Measurements from ENCODE around the gene SOX18.

SOX18 gene

GRCh38 chr20:64077876-64078551 is 28.6 kb upstream of the SOX18 start:
- DNase-seq: peak in 2 of 3 donors; percentile 48 to 64
- H3K27ac ChIP-seq (ENCODE audit: insufficient read depth in 1 of 2, low read depth in 1 of 2, low read length in 2 of 2, poor library complexity in 1 of 2, severe bottlenecking in 2 of 2): peak overlapping the region; percentile 33 to 81
- H3K27me3 ChIP-seq (replicated peaks in 2 of 5; ENCODE audit: control insufficient read depth in 4 of 5, insufficient read depth in 5 of 5, low read length in 4 of 5): no peaks in the 10 kb centered on the region
- H3K9me3 ChIP-seq (ENCODE audit: control extremely low read depth in 1 of 5, control insufficient read depth in 4 of 5, insufficient read depth in 2 of 5, low read depth in 1 of 5, low read length in 4 of 5): no peaks in the 10 kb centered on the region
- H3K36me3 ChIP-seq (ENCODE audit: control insufficient read depth in 4 of 4, insufficient read depth in 4 of 4, low read length in 3 of 4): peaks cover 0 to 33% (median 16%) of the 10 kb centered on the region in 4 experiments
- ChIA-PET CTCF (interaction anchor here (1.0 to 19.6 kb wide), 8 partner anchors 9 to 104 kb away, joined by 3 to 178 read pairs (median 7); partner anchors contain the start of gene NPBWR2), POLR2A (interaction anchor here (0.8 to 1.5 kb wide), 6 partner anchors 8 to 96 kb away, joined by 3 to 9 read pairs (median 3); no protein-coding TSS in a partner anchor)
- 0% methylated on average over 13 of the region's 15 CpGs for WGBS (ENCODE audit: insufficient coverage)
- H3K4me1 ChIP-seq (ENCODE audit: control extremely low read depth in 1 of 4, control insufficient read depth in 4 of 4, insufficient read depth in 4 of 4, low read length in 3 of 4): peaks cover 0 to 92% (median 76%) of the 10 kb centered on the region in 4 experiments
- H3K4me3 ChIP-seq (ENCODE audit: control insufficient read depth in 1 of 7, extremely low read depth in 1 of 7, insufficient read depth in 4 of 7, low read depth in 2 of 7, low read length in 6 of 7): peak overlapping the region; percentile 58 to 92 (median 79)

- no peaks in the 10 kb centered on the region for H3K27me3 ChIP-seq (replicated peaks in 2 of 5; ENCODE audit: control insufficient read depth in 4 of 5, insufficient read depth in 5 of 5, low read length in 4 of 5)
- peaks cover 0 to 92% (median 76%) of the 10 kb centered on the region in 4 experiments for H3K4me1 ChIP-seq (ENCODE audit: control extremely low read depth in 1 of 4, control insufficient read depth in 4 of 4, insufficient read depth in 4 of 4, low read length in 3 of 4)
- CTCF ChIA-PET: interaction anchor here (1.3 to 19.6 kb wide), 7 partner anchors 8 to 41 kb away, joined by 3 to 178 read pairs (median 10); no protein-coding TSS in a partner anchor
- DNase-seq: no peak
- peak overlapping the region; percentile 40 to 81 for H3K27ac ChIP-seq (ENCODE audit: insufficient read depth in 1 of 2, low read depth in 1 of 2, low read length in 2 of 2, poor library complexity in 1 of 2, severe bottlenecking in 2 of 2)
- peak overlapping the region; percentile 58 to 92 (median 79) for H3K4me3 ChIP-seq (ENCODE audit: control insufficient read depth in 1 of 7, extremely low read depth in 1 of 7, insufficient read depth in 4 of 7, low read depth in 2 of 7, low read length in 6 of 7)
- 3% methylated on average over 7 of the region's 7 CpGs for WGBS (ENCODE audit: insufficient coverage)
- POLR2A ChIA-PET: interaction anchor here (0.8 to 1.5 kb wide), 5 partner anchors 10 to 39 kb away, joined by 3 to 9 read pairs (median 3); no protein-coding TSS in a partner anchor
- no peaks in the 10 kb centered on the region for H3K9me3 ChIP-seq (ENCODE audit: control extremely low read depth in 1 of 5, control insufficient read depth in 4 of 5, insufficient read depth in 2 of 5, low read depth in 1 of 5, low read length in 4 of 5)
- H3K36me3 ChIP-seq (ENCODE audit: control insufficient read depth in 4 of 4, insufficient read depth in 4 of 4, low read length in 3 of 4): peaks cover 0 to 38% (median 18%) of the 10 kb centered on the region in 4 experiments
Observed at GRCh38 chr20:64077541-64077875, 28.1 kb upstream of the SOX18 start.

DNA sequence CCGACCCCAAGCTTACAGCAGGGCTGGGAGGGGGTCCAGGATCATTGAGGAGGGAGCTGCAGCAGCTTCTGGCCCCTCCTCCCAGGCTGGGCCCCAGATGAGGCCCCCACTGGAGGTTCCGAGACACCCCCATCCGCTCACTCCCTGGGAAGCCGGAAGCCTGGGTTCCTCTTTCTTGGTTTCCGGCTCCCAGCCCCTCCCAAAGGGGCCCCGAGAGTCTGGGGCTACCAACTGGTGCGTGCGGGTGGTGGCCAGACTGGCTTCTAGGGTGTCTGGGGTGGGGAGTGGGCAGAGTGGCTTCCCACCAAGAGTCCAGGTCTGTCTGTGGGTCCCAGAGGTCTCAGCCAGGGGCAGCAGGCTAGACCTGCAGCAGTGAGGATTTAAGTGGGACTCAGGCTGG is 27.7 kb upstream of the SOX18 start:
- peaks cover 0 to 42% (median 22%) of the 10 kb centered on the region in 4 experiments for H3K36me3 ChIP-seq (ENCODE audit: control insufficient read depth in 4 of 4, insufficient read depth in 4 of 4, low read length in 3 of 4)
- CTCF ChIA-PET: interaction anchor here (1.4 to 19.6 kb wide), 7 partner anchors 8 to 41 kb away, joined by 3 to 178 read pairs (median 7); no protein-coding TSS in a partner anchor
- H3K9me3 ChIP-seq (ENCODE audit: control extremely low read depth in 1 of 5, control insufficient read depth in 4 of 5, insufficient read depth in 2 of 5, low read depth in 1 of 5, low read length in 4 of 5): no peaks in the 10 kb centered on the region
- H3K4me3 ChIP-seq (ENCODE audit: control insufficient read depth in 1 of 7, extremely low read depth in 1 of 7, insufficient read depth in 4 of 7, low read depth in 2 of 7, low read length in 6 of 7): peak overlapping the region in 6 of 7 experiments; percentile 72 to 92 (median 81)
- peak; percentile 57 to 72 (median 71) for DNase-seq
- no peaks in the 10 kb centered on the region for H3K27me3 ChIP-seq (replicated peaks in 2 of 5; ENCODE audit: control insufficient read depth in 4 of 5, insufficient read depth in 5 of 5, low read length in 4 of 5)
- 0% methylated on average over 8 of the region's 8 CpGs for WGBS (ENCODE audit: insufficient coverage)
- POLR2A ChIA-PET: interaction anchor here (1.2 to 1.5 kb wide), 2 partner anchors 13 to 23 kb away, joined by 3 to 4 read pairs; no protein-coding TSS in a partner anchor
- H3K27ac ChIP-seq (ENCODE audit: insufficient read depth in 1 of 2, low read depth in 1 of 2, low read length in 2 of 2, poor library complexity in 1 of 2, severe bottlenecking in 2 of 2): peak overlapping the region; percentile 40 to 81
- H3K4me1 ChIP-seq (ENCODE audit: control extremely low read depth in 1 of 4, control insufficient read depth in 4 of 4, insufficient read depth in 4 of 4, low read length in 3 of 4): peaks cover 0 to 92% (median 76%) of the 10 kb centered on the region in 4 experiments

DNA sequence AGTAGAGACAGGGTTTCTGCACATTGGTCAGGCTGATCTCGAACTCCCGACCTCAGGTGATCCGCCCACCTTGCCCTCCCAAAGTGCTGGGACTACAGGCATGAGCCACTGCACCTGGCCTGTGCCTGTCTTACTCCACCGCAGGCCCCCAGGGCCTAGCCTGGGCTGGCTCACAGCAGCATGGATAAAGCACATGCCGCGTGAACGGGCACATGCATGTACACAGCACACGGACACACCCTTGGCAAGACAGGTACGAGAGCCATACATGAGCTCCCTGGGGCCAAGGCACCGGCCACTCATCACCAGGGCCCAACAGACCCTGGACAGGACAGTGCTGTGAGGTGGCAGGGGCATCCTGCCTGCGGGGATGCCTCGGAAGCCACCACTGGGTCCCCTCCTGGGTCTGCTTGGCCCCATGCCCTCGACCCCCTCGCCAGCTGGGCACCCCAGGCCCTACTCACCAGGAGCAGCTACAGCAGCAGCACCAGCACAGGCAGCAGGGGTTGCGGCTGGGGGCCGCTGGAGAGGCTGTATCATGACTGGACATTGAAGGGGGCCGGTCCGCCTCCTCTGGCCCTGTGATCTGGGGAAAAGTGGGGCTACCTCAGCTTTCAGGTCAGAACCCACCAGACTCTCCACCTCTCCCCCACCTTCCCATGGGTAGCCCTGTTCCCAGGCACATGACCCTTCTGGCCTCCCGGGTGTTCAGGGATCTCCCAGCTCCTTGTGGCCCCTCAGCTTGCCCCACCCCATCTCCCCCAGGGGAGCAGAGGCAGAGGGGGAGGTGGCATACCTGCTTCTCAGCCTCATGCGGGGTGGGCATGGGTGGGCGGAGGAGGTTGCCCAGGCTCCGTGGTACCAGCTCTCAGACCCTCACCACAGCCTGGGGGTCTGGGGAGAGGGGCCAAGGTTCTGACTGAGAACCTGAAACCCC is 26.9 kb upstream of the SOX18 start:
- ChIA-PET POLR2A (interaction anchor here (1.2 kb wide), 1 partner anchor 23 kb away, joined by 3 read pairs; no protein-coding TSS in a partner anchor), CTCF (interaction anchor here (1.0 to 19.6 kb wide), 7 partner anchors 11 to 42 kb away, joined by 3 to 178 read pairs (median 7); no protein-coding TSS in a partner anchor)
- Histone ChIP-seq H3K4me3 (ENCODE audit: control insufficient read depth in 1 of 7, extremely low read depth in 1 of 7, insufficient read depth in 4 of 7, low read depth in 2 of 7, low read length in 6 of 7) (peak overlapping the region in 6 of 7 experiments; percentile 72 to 92 (median 81)), H3K36me3 (ENCODE audit: control insufficient read depth in 4 of 4, insufficient read depth in 4 of 4, low read length in 3 of 4) (peaks cover 0 to 50% (median 27%) of the 10 kb centered on the region in 4 experiments), H3K4me1 (ENCODE audit: control extremely low read depth in 1 of 4, control insufficient read depth in 4 of 4, insufficient read depth in 4 of 4, low read length in 3 of 4) (peaks cover 0 to 92% (median 75%) of the 10 kb centered on the region in 4 experiments), H3K27ac (ENCODE audit: insufficient read depth in 1 of 2, low read depth in 1 of 2, low read length in 2 of 2, poor library complexity in 1 of 2, severe bottlenecking in 2 of 2) (peak overlapping the region; percentile 40 to 81), H3K27me3 (replicated peaks in 2 of 5; ENCODE audit: control insufficient read depth in 4 of 5, insufficient read depth in 5 of 5, low read length in 4 of 5) (no peaks in the 10 kb centered on the region), H3K9me3 (ENCODE audit: control extremely low read depth in 1 of 5, control insufficient read depth in 4 of 5, insufficient read depth in 2 of 5, low read depth in 1 of 5, low read length in 4 of 5) (no peaks in the 10 kb centered on the region)
- 98% methylated on average over 12 of the region's 22 CpGs for WGBS (ENCODE audit: insufficient coverage)
- no peak for DNase-seq

DNA sequence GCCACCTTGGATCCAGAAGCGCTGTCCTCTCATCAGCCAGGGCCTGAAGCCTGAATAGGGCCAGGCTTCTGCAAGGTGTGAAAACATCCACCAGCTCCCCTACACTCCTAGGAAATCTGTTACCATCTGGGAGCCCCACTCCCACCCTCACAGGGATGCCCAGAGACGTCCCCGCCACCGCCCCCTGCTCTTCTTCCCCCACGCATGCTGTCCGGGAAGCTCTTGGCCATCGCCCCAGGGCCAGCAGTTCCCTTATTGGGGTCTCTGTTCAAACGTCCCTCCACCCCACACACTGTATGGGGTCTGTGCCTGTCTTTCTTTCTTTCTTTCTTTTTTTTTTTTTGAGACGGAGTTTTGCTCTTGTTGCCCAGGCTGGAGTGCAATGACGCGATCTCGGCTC is 26.1 kb upstream of the SOX18 start:
- ChIA-PET POLR2A (no interaction called here), CTCF (interaction anchor here (1.0 to 19.6 kb wide), 6 partner anchors 10 to 43 kb away, joined by 3 to 178 read pairs (median 6); no protein-coding TSS in a partner anchor)
- peaks cover 0 to 85% (median 68%) of the 10 kb centered on the region in 4 experiments for H3K4me1 ChIP-seq (ENCODE audit: control extremely low read depth in 1 of 4, control insufficient read depth in 4 of 4, insufficient read depth in 4 of 4, low read length in 3 of 4)
- 81% methylated on average over 3 of the region's 12 CpGs for WGBS (ENCODE audit: insufficient coverage)
- H3K27me3 ChIP-seq (replicated peaks in 2 of 5; ENCODE audit: control insufficient read depth in 4 of 5, insufficient read depth in 5 of 5, low read length in 4 of 5): no peaks in the 10 kb centered on the region
- H3K4me3 ChIP-seq (ENCODE audit: control insufficient read depth in 1 of 7, extremely low read depth in 1 of 7, insufficient read depth in 4 of 7, low read depth in 2 of 7, low read length in 6 of 7): no peak overlapping the region
- DNase-seq: no peak
- H3K27ac ChIP-seq (ENCODE audit: insufficient read depth in 1 of 2, low read depth in 1 of 2, low read length in 2 of 2, poor library complexity in 1 of 2, severe bottlenecking in 2 of 2): no peak overlapping the region
- peaks cover 0 to 53% (median 28%) of the 10 kb centered on the region in 4 experiments for H3K36me3 ChIP-seq (ENCODE audit: control insufficient read depth in 4 of 4, insufficient read depth in 4 of 4, low read length in 3 of 4)
- no peaks in the 10 kb centered on the region for H3K9me3 ChIP-seq (ENCODE audit: control extremely low read depth in 1 of 5, control insufficient read depth in 4 of 5, insufficient read depth in 2 of 5, low read depth in 1 of 5, low read length in 4 of 5)

- POLR2A ChIA-PET: no interaction called here
- Histone ChIP-seq H3K4me3 (ENCODE audit: control insufficient read depth in 1 of 7, extremely low read depth in 1 of 7, insufficient read depth in 4 of 7, low read depth in 2 of 7, low read length in 6 of 7) (no peak overlapping the region), H3K36me3 (ENCODE audit: control insufficient read depth in 4 of 4, insufficient read depth in 4 of 4, low read length in 3 of 4) (peaks cover 0 to 53% (median 28%) of the 10 kb centered on the region in 4 experiments), H3K27me3 (replicated peaks in 2 of 5; ENCODE audit: control insufficient read depth in 4 of 5, insufficient read depth in 5 of 5, low read length in 4 of 5) (no peaks in the 10 kb centered on the region), H3K9me3 (ENCODE audit: control extremely low read depth in 1 of 5, control insufficient read depth in 4 of 5, insufficient read depth in 2 of 5, low read depth in 1 of 5, low read length in 4 of 5) (no peaks in the 10 kb centered on the region), H3K4me1 (ENCODE audit: control extremely low read depth in 1 of 4, control insufficient read depth in 4 of 4, insufficient read depth in 4 of 4, low read length in 3 of 4) (peaks cover 0 to 80% (median 63%) of the 10 kb centered on the region in 4 experiments), H3K27ac (ENCODE audit: insufficient read depth in 1 of 2, low read depth in 1 of 2, low read length in 2 of 2, poor library complexity in 1 of 2, severe bottlenecking in 2 of 2) (no peak overlapping the region)
- DNase-seq: no peak
- 97% methylated on average over 8 of the region's 8 CpGs for WGBS (ENCODE audit: insufficient coverage)
- CTCF ChIA-PET: interaction anchor here (2.5 to 19.6 kb wide), 2 partner anchors 9 to 43 kb away, joined by 10 to 178 read pairs; no protein-coding TSS in a partner anchor
Observed at GRCh38 chr20:64074963-64075362, 25.5 kb upstream of the SOX18 start.

Measured in common myeloid progenitor, CD34-positive (primary cell).